Upper lobe of right lung (tissue), 1 donor: ENCODE measurements around the gene STAU1. TPM values are rescaled to one million over a fixed set of nuclear protein-coding genes. Genes with fewer than 3 reads are reported as not detected.

Experiments
- ATAC-seq: fragments of 200-7000 bp; cut with Tn5 transposase; one replicate; pipeline ENCODE4 v1.9.1; 2020; ENCODE audit warnings: mild to moderate bottlenecking, moderate library complexity
- DNase-seq: peaks from one replicate; pipeline ENCODE4 v3.0.0-alpha.2; 2020
- H3K27ac ChIP-seq: fragments of 200-600 bp; one replicate; pipeline ENCODE4 v1.8.0; 2022
- H3K27me3 ChIP-seq: fragments of 200-600 bp; one replicate; pipeline ENCODE4 v1.8.0; 2022; ENCODE audit warnings: mild to moderate bottlenecking
- H3K36me3 ChIP-seq: fragments of 200-600 bp; one replicate; pipeline ENCODE4 v1.8.0; 2022
- H3K4me1 ChIP-seq: fragments of 200-600 bp; one replicate; pipeline ENCODE4 v1.8.0; 2022
- H3K4me3 ChIP-seq: fragments of 200-600 bp; one replicate; pipeline ENCODE4 v1.8.0; 2022; ENCODE audit warnings: mild to moderate bottlenecking
- H3K9me3 ChIP-seq: fragments of 200-600 bp; one replicate; pipeline ENCODE4 v1.8.0; 2022
- CTCF ChIP-seq: fragments of 200-600 bp; IDR thresholded peaks from one replicate; pipeline ENCODE4 v1.8.0; 2022; ENCODE audit warnings: antibody characterized with exemption
- intact Hi-C: fragments of 100-400 bp; cut with DNase I; formaldehyde crosslinking; loops from one replicate; pipeline ENCODE4 v1.11.0; 2022
- long read RNA-seq: library from polyadenylated mRNA; unstranded; transcript quantifications from one replicate; pipeline ENCODE4 v2.0.0, GENCODE V29; 2021
- total RNA-seq: library from RNA; stranded (reverse); fragmentation: NEBNext Ultra II Directional; extraction: Animal tissue kit (Norgen Biotek cat#: 25700); gene quantifications from one replicate; pipeline ENCODE4 v1.2.1, GENCODE V29; 2021
- donor health status: DM: no; HTN: yes; CAD: no; lungs with severe emphysema.

STAU1 gene, protein sequence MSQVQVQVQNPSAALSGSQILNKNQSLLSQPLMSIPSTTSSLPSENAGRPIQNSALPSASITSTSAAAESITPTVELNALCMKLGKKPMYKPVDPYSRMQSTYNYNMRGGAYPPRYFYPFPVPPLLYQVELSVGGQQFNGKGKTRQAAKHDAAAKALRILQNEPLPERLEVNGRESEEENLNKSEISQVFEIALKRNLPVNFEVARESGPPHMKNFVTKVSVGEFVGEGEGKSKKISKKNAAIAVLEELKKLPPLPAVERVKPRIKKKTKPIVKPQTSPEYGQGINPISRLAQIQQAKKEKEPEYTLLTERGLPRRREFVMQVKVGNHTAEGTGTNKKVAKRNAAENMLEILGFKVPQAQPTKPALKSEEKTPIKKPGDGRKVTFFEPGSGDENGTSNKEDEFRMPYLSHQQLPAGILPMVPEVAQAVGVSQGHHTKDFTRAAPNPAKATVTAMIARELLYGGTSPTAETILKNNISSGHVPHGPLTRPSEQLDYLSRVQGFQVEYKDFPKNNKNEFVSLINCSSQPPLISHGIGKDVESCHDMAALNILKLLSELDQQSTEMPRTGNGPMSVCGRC
- 76.0 TPM for total RNA-seq
- long read RNA-seq, transcript STAU1-202 (12 exons, 3,136 nt), result minor isoform, 6 of 173 reads
- long read RNA-seq, transcript STAU1-206 (13 exons, 3,411 nt), result minor isoform, 15 of 173 reads
- long read RNA-seq, transcript STAU1-203 (13 exons, 3,211 nt), result major isoform, 64 of 173 reads
- long read RNA-seq, transcript STAU1-201 (14 exons, 3,334 nt), result minor isoform, 9 of 173 reads
- long read RNA-seq, partial matches to known transcripts, result 62 of 173 reads
- long read RNA-seq, other reads (novel, unspliced or antisense), result 12 of 173 reads

DNA sequence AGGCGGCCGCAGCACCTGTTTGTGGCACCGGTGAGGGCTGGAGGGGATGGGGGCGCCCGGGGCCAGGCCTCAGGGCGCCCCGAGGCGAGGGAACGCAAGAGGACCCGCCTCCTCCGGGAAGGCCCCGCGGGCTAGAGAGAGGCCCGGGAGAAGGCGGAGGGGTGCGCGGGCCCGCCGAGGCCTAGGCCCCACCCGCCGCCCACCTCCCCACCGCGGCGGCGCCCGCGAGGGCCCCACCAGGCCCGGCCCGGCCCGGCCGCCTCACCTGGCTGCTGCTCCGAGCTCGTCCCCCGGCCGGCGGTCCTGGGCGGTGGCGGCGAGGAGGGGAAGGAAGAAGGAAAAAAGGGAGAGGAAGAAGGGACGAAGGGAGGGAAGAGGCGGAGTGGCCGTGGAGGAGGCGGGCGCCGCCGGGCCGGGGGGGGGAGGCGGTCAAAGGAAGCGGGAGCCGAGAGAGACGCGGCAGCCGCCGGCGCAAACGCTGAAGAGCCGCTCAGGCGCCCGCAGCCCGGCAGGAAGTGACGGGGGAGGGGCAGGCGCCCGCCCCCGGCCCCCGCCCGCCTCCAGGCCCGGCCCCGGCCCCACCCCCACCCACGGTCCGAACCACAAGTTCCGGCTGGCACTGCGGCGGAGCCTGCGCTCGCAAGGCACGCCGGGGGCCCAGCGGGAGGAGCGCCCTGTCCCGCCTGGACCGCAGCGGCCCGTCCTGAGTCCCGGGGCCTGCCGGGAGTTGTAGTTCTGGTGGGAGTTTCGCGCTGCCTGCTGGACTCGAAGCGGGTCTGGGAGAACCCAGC is at the start of gene STAU1:
TSS of gene STAU1 (minus strand) at position 484 of the 791 bp plus-strand sequence. CDS start 22,133 bp downstream, outside the sequence.
- Histone ChIP-seq H3K4me1 (peaks cover 26% of the 10 kb centered on the region), H3K27me3 (no peaks in the 10 kb centered on the region), H3K9me3 (no peaks in the 10 kb centered on the region), H3K27ac (peak within 1 kb of the TSS; percentile 82), H3K36me3 (peaks cover 7% of the 10 kb centered on the region), H3K4me3 (peak within 1 kb of the TSS; percentile 80)
- TF ChIP-seq CTCF, result no peak
- ATAC-seq (peak; percentile 99), DNase-seq (peak; percentile 98)
- intact Hi-C loops, result no loop called here

- Histone ChIP-seq H3K27me3 (no peaks in the 10 kb centered on the region), H3K4me3 (no peak overlapping the region), H3K4me1 (no peaks in the 10 kb centered on the region), H3K36me3 (peaks cover 96% of the 10 kb centered on the region), H3K9me3 (no peaks in the 10 kb centered on the region), H3K27ac (no peak overlapping the region)
- intact Hi-C loops, result loop anchor here (5.0 kb wide), 1 partner anchor 90 kb away; no protein-coding TSS in a partner anchor
- no peak for ATAC-seq
- no peak for DNase-seq
- TF ChIP-seq CTCF, result no peak
Measured at GRCh38 chr20:49237531-49237930, 49.4 kb upstream of the STAU1 start.

- DNase-seq (no peak), ATAC-seq (no peak)
- TF ChIP-seq CTCF, result no peak
- no peaks in the 10 kb centered on the region for H3K27me3 ChIP-seq
- intact Hi-C loops, result loop anchor here (5.0 kb wide), 1 partner anchor 91 kb away; no protein-coding TSS in a partner anchor
- H3K4me1 ChIP-seq, result no peaks in the 10 kb centered on the region
- H3K9me3 ChIP-seq, result no peaks in the 10 kb centered on the region
- H3K27ac ChIP-seq, result no peak overlapping the region
- no peak overlapping the region for H3K4me3 ChIP-seq
- peaks cover 96% of the 10 kb centered on the region for H3K36me3 ChIP-seq
Measured at GRCh38 chr20:49236301-49236700, 48.2 kb upstream of the STAU1 start.

DNA sequence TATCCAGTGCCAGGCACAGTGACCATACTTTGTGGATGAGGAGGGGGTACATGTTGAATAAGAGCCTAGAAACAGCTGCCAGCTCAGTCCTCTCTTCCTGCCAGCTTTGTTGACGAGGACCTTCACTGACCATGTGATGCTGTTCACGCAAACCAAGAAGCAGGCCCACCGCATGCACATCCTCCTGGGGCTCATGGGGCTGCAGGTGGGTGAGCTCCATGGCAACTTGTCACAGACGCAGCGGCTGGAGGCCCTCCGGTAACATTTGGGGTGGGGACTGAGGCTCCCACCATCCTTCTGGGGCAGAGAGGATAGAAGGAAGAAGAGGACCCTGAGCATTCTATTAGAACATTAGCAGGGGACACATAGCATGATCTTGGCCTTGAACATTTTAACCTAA is 46.7 kb upstream of the STAU1 start:
- no peak for ATAC-seq
- Histone ChIP-seq H3K9me3 (no peaks in the 10 kb centered on the region), H3K27ac (no peak overlapping the region), H3K27me3 (no peaks in the 10 kb centered on the region), H3K4me1 (no peaks in the 10 kb centered on the region), H3K4me3 (no peak overlapping the region), H3K36me3 (peaks cover 96% of the 10 kb centered on the region)
- DNase-seq, result no peak
- intact Hi-C loops, result loop anchor here (5.0 kb wide), 1 partner anchor 92 kb away; no protein-coding TSS in a partner anchor
- TF ChIP-seq CTCF, result no peak

DNA sequence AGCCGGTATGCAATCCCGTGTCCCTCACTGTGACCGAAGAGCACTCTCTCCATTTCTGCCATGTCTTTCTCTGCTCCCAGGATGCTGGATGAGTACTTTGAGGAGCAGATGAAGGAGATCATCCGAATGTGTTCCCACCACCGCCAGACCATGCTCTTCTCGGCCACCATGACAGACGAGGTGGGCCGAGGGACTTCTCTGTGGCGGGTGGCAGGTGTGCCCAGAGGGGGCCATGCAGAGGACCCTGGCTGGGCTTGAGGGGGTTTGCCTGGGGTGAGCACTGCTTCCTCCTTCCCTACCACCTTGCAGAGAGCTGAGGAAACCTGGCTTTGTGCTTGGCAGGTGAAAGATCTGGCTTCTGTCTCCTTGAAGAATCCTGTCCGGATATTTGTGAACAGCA is 45.1 kb upstream of the STAU1 start:
- H3K27me3 ChIP-seq, result no peaks in the 10 kb centered on the region
- no peak overlapping the region for H3K4me3 ChIP-seq
- no peaks in the 10 kb centered on the region for H3K4me1 ChIP-seq
- no peaks in the 10 kb centered on the region for H3K9me3 ChIP-seq
- no peak overlapping the region for H3K27ac ChIP-seq
- H3K36me3 ChIP-seq, result peaks cover 96% of the 10 kb centered on the region
- DNase-seq (no peak), ATAC-seq (no peak)
- TF ChIP-seq CTCF, result no peak
- intact Hi-C loops, result no loop called here
